Activated T-cell treated with anti-CD3 and anti-CD28 coated beads for 1 hour (primary cell): ENCODE data around the gene P2RY6.

ENCODE experiments used
- DNase-seq: peaks from one replicate; pipeline ENCODE4 v3.0.0-alpha.2; 2020; ENCODE audit warnings: low read depth

P2RY6 gene

DNA sequence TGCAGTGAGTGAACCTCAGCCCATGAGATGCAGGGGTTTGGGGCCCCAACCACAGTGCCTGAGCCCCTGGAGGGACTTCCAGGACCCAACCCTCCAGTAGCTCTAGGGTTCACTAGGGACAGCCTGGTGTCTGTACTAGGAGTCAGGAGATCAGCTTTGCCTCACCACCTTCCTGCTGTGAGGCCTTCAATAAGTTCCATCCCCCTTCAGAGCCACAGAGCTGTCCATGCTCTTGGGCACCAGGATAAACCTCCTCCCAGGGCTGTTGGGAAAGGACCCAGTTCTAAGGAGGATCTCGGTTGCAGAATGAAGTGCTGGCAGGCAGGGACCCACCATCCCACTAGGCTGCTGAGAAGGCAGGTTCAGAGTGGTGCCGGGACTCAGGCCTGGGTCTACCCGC, 45.7 kb downstream of the P2RY6 start:
- DNase-seq, result no peak

- no peak for DNase-seq
These were observed 46.4 kb downstream of the P2RY6 start for GRCh38 chr11:73318501-73319011.

- no peak for DNase-seq
These were observed 48.8 kb downstream of the P2RY6 start for GRCh38 chr11:73320763-73321603.

DNA sequence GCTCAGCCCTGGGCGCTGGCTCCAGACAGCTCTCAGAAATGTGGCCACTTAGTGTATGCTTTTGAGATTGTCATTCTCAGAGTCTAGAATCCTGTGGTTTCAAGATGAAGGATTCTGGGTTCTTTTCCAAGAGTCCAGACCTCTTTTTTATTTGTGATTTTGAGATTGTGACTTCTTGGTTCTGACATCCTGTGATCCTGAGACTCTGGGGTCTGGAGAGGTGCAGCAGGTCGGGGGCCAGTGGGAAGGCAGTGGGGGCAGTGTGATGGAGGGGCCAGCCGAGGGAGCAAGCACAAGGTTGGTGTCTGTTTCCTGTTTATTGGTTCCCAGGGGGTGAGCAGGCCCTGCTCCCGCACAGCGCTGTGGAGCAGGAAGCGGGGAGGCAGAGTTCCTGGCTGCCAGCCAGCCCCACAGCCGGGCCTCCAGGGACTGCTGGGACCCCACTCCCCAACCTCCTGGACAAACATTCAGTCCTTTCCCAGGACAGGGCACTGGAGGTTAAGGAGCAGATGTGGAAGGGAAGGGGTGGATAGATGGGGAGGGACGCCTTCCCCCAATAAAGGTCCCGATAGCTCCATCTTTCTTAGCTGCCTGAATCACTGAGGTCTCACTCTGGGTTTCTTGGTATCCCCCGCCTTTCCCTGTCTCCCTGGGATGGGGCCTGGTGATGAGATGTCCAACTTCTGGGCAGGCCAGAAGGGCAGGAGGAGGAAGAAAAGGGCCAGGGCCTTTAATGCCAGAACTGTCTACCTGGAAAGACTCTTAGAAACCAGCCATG, 49.7 kb downstream of the P2RY6 start:
- no peak for DNase-seq

DNA sequence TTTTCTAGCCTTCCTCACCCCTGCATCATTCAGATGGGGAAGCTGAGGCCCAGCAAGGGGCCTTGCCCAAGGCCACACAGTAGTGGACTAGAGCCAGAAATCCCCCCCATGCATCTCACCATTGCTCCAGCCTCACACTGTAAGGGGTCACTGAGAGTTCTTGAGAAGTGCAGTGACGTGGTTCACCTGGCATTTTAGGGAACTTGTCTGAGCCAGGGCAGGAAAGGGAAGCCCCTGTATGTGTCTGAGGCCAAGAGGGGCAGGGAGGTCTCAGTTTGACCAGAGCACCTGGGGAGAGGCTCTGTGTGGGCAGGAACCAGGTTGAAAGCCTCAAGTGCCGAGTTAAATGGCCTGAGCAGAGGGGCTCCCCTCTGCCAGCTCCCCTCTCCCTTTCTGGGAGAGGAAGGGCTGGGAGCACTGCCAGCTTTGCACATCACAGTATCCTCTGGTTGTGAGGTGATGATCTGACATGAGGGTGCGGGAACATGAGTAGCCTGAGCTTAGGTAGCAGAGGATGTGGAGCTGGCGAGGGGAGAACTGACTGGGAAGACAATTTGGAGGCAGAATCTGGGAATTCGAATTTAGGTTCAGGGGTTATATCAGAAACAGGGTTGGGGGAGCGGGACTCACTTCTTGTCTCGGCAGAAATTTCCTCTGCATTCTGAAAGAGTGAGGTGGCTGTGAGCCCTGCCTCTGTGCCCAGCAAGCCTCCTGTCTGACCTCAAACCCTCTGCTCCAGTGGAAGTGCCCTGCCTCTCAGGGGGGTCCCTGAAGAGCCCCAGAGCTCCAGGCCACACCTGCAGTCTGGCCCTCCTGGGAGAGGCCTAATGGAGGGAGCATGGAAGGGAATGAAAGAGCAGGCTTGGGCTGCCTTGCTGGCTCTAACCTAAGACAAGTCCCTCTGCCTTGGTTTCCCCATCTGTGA, 50.5 kb downstream of the P2RY6 start:
- DNase-seq, result no peak

DNA sequence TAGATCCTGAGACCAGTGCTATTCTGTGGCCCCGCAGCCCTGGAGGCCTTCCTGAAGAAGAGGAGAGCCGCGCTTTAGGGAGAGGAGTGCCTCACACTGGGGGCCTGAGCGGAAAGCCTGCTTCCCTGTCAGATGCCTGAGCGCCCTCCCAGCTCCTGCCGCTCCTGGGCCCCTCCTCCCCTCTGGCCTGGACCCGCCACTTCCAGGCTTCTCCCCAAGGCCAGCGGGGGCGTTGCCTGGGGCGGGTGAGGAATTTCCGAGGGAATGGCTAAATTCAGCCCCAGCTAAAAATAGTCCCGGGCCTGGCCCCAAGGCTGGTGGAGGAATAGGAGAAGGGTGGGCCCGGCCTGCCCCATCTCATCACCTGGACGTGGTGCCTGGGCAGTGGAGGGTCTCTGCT, 51.3 kb downstream of the P2RY6 start:
- no peak for DNase-seq

- no peak for DNase-seq
These were observed 52.0 kb downstream of the P2RY6 start for GRCh38 chr11:73324116-73324515.

GRCh38 chr11:73324665-73325035, 52.5 kb downstream of the P2RY6 start:
- DNase-seq, result no peak

GRCh38 chr11:73325036-73325981, 53.2 kb downstream of the P2RY6 start:
- DNase-seq, result no peak

- no peak for DNase-seq
These were observed 55.0 kb downstream of the P2RY6 start for GRCh38 chr11:73326929-73327811.

DNA sequence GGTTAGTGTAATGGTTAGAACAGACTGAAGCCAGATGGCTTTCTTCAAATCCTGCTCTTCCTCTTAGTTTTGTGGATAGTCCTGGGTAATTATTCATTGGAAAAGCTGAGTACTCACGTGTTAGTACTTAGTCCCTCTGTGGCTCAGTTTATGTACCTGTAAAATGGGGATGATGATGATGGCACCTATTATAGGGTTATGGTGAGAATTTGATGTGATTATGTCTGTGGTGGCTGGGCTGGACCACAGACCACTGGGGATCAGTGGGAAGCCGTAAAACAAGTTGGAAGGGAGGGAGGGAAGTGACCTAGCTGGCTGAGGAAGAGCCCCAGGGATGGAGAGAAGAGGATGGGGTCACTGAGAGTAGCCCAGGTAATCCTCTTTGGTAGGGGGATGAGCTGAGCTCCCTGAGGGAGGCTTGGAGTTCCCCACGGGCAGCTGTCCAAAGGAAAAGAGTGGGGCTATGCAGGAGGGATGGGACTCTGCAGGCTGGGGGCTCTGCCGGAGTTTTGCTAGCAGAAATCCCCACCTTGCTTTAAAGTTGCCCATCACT, 55.8 kb downstream of the P2RY6 start:
- no peak for DNase-seq

DNA sequence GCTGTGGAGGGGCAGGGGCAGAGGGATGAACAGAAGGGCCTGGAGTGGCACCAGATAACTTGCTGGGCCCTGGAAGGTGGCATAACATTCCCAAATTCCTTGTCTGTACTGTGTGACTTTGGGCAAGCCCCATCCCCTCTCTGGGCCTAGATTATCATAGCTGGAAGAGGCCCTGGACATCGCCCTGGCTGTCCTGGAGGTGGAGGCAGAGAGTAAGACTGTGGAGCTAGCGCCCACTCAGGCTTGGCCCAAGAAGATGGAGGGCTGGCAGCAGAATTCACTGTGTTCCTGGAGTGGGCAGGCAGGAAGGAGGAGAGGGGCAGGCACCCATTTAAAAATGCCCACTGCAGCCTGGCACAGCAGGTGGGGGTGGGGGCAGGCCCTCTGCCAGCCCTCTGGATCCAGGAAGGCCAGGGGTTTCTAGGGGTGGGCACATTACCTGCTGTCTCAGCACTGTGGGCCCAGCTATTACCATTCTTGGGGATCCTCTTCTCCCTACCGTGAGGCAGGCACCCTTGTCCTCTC, 58.5 kb downstream of the P2RY6 start:
- DNase-seq, result no peak

DNA sequence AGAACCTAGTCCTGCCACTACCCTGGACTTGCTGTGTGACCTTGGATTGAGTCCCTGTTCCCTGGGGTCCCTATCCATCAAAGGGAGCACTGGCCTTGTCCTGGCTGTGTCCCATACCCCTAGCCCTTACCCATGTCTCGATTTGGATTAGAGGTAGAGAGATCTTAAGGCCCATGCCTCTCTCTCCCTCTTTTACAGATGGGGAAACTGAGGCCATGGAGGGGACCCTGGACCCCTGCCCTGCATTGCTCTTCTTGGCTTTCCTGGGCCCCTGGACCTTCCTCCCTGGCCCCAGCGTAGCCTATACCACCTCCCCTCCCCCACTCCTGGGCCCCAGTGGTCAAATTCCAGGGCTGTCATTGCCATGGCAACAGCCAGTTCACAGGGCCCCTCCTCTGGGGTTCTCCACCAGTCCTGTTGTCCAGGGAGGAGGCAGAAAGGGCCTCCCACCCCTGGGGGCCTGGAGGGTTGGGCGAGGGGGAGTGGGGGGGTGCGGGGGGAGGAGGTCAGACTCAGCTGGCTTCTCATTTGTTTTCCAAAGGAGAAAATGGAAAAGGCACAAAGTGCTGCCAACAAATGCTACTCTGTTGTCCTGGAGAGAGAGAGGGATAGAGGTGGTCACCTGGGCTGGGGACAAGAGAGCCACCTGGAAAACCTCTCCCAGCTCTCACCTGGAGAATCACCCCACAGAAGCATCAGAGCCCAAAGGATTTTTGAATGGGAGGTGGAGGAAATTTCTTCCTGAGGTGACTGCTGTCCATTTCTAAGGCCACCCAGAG, 59.2 kb downstream of the P2RY6 start:
- no peak for DNase-seq

DNA sequence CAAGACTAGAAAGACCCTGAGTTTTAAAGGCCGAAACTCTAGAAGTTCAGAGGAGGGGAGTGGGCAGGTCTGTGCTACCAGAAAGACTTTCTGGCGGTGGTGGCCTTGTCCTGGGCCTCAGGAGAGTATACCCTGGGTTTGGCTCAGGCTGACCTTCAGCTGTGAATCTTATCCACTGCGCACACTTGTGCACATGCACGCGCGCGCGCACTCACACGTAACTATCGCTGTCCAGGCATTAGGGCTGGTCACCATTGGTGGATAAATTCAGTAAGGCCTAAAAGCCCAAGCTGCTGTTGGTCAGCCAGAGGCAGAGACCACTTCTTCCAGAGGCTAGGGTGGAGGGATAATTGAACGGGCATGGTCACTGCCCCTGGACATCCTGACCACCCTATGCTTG, 61.0 kb downstream of the P2RY6 start:
- no peak for DNase-seq

DNA sequence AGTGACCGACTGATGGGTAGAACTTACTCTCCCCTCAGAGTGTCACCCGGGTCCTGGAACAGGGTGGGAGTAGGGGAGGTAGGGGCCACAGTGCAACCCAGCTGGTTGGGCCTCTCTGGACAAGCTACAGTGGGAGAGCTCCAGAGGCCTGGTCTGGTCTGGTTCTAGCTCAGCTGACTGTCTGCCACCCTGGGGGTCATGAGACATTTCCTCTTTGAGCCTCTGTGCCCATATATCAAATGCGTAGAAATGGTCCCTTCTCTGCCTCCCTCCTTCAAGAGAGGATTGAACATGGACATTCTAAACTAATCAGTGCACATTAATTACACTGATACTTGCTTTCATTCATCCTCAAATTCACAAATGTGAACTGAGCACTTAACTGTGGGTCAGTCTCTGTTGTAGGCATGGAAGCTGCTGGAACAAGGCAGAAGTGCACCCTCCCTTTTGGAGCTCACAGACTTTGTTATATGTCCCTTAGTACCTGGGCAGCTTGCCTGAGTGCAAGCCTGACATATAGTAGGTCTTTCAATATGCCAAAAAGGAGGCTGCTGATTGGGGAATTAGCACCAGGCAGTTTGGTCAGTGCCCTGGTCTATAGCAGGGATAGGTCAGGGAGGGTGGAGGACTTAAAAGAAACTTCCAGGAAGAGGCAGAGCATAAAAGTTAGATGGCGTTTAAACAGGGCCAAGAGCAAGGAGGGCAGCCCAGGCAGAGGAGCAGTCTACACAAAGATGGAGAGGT, 61.7 kb downstream of the P2RY6 start:
- no peak for DNase-seq

- no peak for DNase-seq
These were observed 62.5 kb downstream of the P2RY6 start for GRCh38 chr11:73334384-73335203.
